HEK293 (cell line): ENCODE measurements around the gene PRSS16.

Experiments
- GLIS2 ChIP-seq: fragments of 450-650 bp; formaldehyde crosslinking; IDR thresholded peaks from 2 replicates; pipeline ENCODE4 v1.5.1; 2016; ENCODE audit warnings: missing biosample characterization, missing genetic modification characterization
- IKZF3 ChIP-seq: fragments of 450-650 bp; IDR thresholded peaks from 2 replicates; pipeline ENCODE4 v1.5.0; 2018; ENCODE audit warnings: missing biosample characterization, mild to moderate bottlenecking, missing genetic modification characterization, moderate library complexity
- KLF16 ChIP-seq: fragments of 450-650 bp; formaldehyde crosslinking; IDR thresholded peaks from 2 replicates; pipeline ENCODE4 v1.5.1; 2017; ENCODE audit warnings: missing biosample characterization, missing genetic modification characterization
- SCRT1 ChIP-seq: fragments of 450-650 bp; formaldehyde crosslinking; IDR thresholded peaks from 2 replicates; pipeline ENCODE4 v1.5.1; 2016; ENCODE audit warnings: missing biosample characterization, missing genetic modification characterization, borderline replicate concordance
- SCRT2 ChIP-seq: fragments of 450-650 bp; formaldehyde crosslinking; IDR thresholded peaks from 2 replicates; pipeline ENCODE4 v1.5.1; 2016; ENCODE audit warnings: missing biosample characterization, missing genetic modification characterization
- SP2 ChIP-seq: fragments of 450-650 bp; formaldehyde crosslinking; IDR thresholded peaks from 2 replicates; pipeline ENCODE4 v1.5.1; 2016; ENCODE audit warnings: missing biosample characterization, missing genetic modification characterization
- SP3 ChIP-seq: fragments of 450-650 bp; formaldehyde crosslinking; IDR thresholded peaks from 2 replicates; pipeline ENCODE4 v1.5.1; 2016; ENCODE audit warnings: missing biosample characterization, missing genetic modification characterization
- WT1 ChIP-seq: fragments of 450-650 bp; formaldehyde crosslinking; IDR thresholded peaks from 2 replicates; pipeline ENCODE4 v1.5.1; 2016; ENCODE audit warnings: missing biosample characterization, missing genetic modification characterization
- ZBTB20 ChIP-seq: fragments of 450-650 bp; formaldehyde crosslinking; IDR thresholded peaks from 2 replicates; pipeline ENCODE4 v1.5.1; 2016; ENCODE audit warnings: missing biosample characterization, missing genetic modification characterization
- ZBTB48 ChIP-seq: fragments of 450-650 bp; formaldehyde crosslinking; IDR thresholded peaks from 2 replicates; pipeline ENCODE4 v1.5.1; 2016; ENCODE audit warnings: missing biosample characterization, missing genetic modification characterization
- ZFHX2 ChIP-seq: fragments of 450-650 bp; formaldehyde crosslinking; conservative IDR thresholded peaks from 2 replicates; pipeline ENCODE4 v1.5.1; 2016; ENCODE audit warnings: missing biosample characterization, missing genetic modification characterization
- ZFP69B ChIP-seq: fragments of 450-650 bp; formaldehyde crosslinking; IDR thresholded peaks from 2 replicates; pipeline ENCODE4 v1.5.1; 2016; ENCODE audit warnings: missing biosample characterization, missing genetic modification characterization
- ZNF10 ChIP-seq: fragments of 450-650 bp; formaldehyde crosslinking; IDR thresholded peaks from 2 replicates; pipeline ENCODE4 v1.5.1; 2017; ENCODE audit warnings: missing biosample characterization, missing genetic modification characterization
- ZNF133 ChIP-seq: fragments of 450-650 bp; formaldehyde crosslinking; IDR thresholded peaks from 2 replicates; pipeline ENCODE4 v1.5.1; 2016; ENCODE audit warnings: missing biosample characterization, missing genetic modification characterization
- ZNF138 ChIP-seq: fragments of 450-650 bp; formaldehyde crosslinking; IDR thresholded peaks from 2 replicates; pipeline ENCODE4 v1.5.1; 2016; ENCODE audit warnings: missing biosample characterization, missing genetic modification characterization, borderline replicate concordance
- ZNF155 ChIP-seq: fragments of 450-650 bp; formaldehyde crosslinking; IDR thresholded peaks from 2 replicates; pipeline ENCODE4 v1.5.1; 2016; ENCODE audit warnings: missing biosample characterization, missing genetic modification characterization
- ZNF24 ChIP-seq: fragments of 450-650 bp; formaldehyde crosslinking; IDR thresholded peaks from 2 replicates; pipeline ENCODE4 v1.5.1; 2016; ENCODE audit warnings: missing biosample characterization, missing genetic modification characterization
- ZNF335 ChIP-seq: fragments of 450-650 bp; formaldehyde crosslinking; conservative IDR thresholded peaks from 2 replicates; pipeline ENCODE4 v1.5.1; 2016; ENCODE audit warnings: missing biosample characterization, missing genetic modification characterization
- ZNF558 ChIP-seq: fragments of 450-650 bp; formaldehyde crosslinking; IDR thresholded peaks from 2 replicates; pipeline ENCODE4 v1.5.1; 2016; ENCODE audit warnings: missing biosample characterization, missing genetic modification characterization
- ZNF561 ChIP-seq: fragments of 450-650 bp; IDR thresholded peaks from 2 replicates; pipeline ENCODE4 v1.5.1; 2018; ENCODE audit warnings: missing biosample characterization, missing genetic modification characterization, borderline replicate concordance
- ZNF571 ChIP-seq: fragments of 450-650 bp; formaldehyde crosslinking; IDR thresholded peaks from 2 replicates; pipeline ENCODE4 v1.5.0; 2017; ENCODE audit warnings: missing biosample characterization, missing genetic modification characterization
- ZNF621 ChIP-seq: fragments of 450-650 bp; formaldehyde crosslinking; IDR thresholded peaks from 2 replicates; pipeline ENCODE4 v1.5.1; 2017; ENCODE audit warnings: missing biosample characterization, missing genetic modification characterization
- ZNF654 ChIP-seq: fragments of 450-650 bp; formaldehyde crosslinking; IDR thresholded peaks from 2 replicates; pipeline ENCODE4 v1.5.1; 2016; ENCODE audit warnings: low read depth, missing biosample characterization, missing genetic modification characterization
- TF ChIP-seq, protein P1 (sequence below): fragments of 450-650 bp; formaldehyde crosslinking; IDR thresholded peaks from 2 replicates; pipeline ENCODE4 v1.5.1; 2016; ENCODE audit warnings: missing biosample characterization, missing genetic modification characterization
- TF ChIP-seq, protein P2 (sequence below): fragments of 450-650 bp; formaldehyde crosslinking; IDR thresholded peaks from 2 replicates; pipeline ENCODE4 v1.5.1; 2017; ENCODE audit warnings: missing biosample characterization, missing genetic modification characterization
- TF ChIP-seq, protein P3 (sequence below): fragments of 450-650 bp; formaldehyde crosslinking; IDR thresholded peaks from 2 replicates; pipeline ENCODE4 v1.5.1; 2016; ENCODE audit warnings: missing biosample characterization, missing genetic modification characterization
- TF ChIP-seq, protein P4 (sequence below): fragments of 450-650 bp; IDR thresholded peaks from 2 replicates; pipeline ENCODE4 v1.5.1; 2018; ENCODE audit warnings: missing biosample characterization, missing genetic modification characterization
- TF ChIP-seq, protein P5 (sequence below): fragments of 450-650 bp; formaldehyde crosslinking; IDR thresholded peaks from 2 replicates; pipeline ENCODE4 v1.5.1; 2016; ENCODE audit warnings: missing biosample characterization, missing genetic modification characterization, low read depth

PRSS16 gene

DNA sequence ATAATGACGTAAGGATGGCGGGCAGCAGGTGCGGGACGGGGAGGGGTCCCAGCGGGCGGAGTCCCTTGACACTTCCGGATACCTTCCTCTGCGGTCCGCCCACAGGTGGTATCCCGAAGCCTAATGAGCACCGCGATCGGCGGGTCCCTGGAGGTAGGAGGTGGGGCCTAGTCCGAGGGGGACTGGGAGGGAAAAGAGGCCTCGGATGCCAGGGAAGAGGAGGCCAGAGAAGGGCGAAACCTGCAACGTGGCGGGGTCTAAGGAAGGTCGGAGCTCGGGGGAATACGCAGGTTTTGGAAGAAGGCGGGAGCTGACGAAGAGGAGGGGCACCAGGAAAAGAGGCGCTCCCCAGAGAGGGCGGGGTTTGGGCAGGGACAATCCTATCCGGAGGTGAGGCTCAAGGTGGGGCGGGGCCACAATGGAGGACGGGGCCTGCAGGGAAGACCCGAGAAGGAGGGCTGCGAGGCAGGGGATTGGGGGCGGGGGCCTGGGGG lies 3.7 kb downstream of the PRSS16 start (continued):
- TF ChIP-seq, protein P1, sequence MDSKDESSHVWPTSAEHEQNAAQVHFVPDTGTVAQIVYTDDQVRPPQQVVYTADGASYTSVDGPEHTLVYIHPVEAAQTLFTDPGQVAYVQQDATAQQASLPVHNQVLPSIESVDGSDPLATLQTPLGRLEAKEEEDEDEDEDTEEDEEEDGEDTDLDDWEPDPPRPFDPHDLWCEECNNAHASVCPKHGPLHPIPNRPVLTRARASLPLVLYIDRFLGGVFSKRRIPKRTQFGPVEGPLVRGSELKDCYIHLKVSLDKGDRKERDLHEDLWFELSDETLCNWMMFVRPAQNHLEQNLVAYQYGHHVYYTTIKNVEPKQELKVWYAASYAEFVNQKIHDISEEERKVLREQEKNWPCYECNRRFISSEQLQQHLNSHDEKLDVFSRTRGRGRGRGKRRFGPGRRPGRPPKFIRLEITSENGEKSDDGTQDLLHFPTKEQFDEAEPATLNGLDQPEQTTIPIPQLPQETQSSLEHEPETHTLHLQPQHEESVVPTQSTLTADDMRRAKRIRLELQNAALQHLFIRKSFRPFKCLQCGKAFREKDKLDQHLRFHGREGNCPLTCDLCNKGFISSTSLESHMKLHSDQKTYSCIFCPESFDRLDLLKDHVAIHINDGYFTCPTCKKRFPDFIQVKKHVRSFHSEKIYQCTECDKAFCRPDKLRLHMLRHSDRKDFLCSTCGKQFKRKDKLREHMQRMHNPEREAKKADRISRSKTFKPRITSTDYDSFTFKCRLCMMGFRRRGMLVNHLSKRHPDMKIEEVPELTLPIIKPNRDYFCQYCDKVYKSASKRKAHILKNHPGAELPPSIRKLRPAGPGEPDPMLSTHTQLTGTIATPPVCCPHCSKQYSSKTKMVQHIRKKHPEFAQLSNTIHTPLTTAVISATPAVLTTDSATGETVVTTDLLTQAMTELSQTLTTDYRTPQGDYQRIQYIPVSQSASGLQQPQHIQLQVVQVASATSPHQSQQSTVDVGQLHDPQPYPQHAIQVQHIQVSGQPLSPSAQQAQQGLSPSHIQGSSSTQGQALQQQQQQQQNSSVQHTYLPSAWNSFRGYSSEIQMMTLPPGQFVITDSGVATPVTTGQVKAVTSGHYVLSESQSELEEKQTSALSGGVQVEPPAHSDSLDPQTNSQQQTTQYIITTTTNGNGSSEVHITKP (tag by site-specific recombination): peak; percentile 50
- TF ChIP-seq IKZF3 (peak; percentile 95), SP3 (tag by site-specific recombination) (peak; percentile 95), ZNF155 (tag by site-specific recombination) (no peak), ZNF24 (tag by site-specific recombination) (0 out of 2 replicates have a peak, but pooled peaks have one; percentile 42), SCRT1 (peak; percentile 99), KLF16 (no peak), ZNF10 (tag by site-specific recombination) (peak; percentile 93), ZNF621 (no peak), ZFP69B (peak; percentile 59), ZNF335 (tag by site-specific recombination) (peak; percentile 79), SCRT2 (tag by site-specific recombination) (peak; percentile 99), ZBTB20 (tag by site-specific recombination) (peak; percentile 70; the same call in 1 of the 2 replicates), ZNF561 (peak; percentile 75; the same call in 1 of the 2 replicates), GLIS2 (tag by site-specific recombination) (peak; percentile 90), ZFHX2 (tag by site-specific recombination) (peak; percentile 81), ZNF558 (tag by site-specific recombination) (no peak), ZNF571 (tag by site-specific recombination) (no peak), WT1 (tag by site-specific recombination) (peak; percentile 55), ZBTB48 (tag by site-specific recombination) (peak; percentile 75), ZNF138 (no peak), SP2 (tag by site-specific recombination) (peak; percentile 89), ZNF654 (tag by site-specific recombination) (no peak), ZNF133 (tag by site-specific recombination) (no peak)
- TF ChIP-seq, protein P2, sequence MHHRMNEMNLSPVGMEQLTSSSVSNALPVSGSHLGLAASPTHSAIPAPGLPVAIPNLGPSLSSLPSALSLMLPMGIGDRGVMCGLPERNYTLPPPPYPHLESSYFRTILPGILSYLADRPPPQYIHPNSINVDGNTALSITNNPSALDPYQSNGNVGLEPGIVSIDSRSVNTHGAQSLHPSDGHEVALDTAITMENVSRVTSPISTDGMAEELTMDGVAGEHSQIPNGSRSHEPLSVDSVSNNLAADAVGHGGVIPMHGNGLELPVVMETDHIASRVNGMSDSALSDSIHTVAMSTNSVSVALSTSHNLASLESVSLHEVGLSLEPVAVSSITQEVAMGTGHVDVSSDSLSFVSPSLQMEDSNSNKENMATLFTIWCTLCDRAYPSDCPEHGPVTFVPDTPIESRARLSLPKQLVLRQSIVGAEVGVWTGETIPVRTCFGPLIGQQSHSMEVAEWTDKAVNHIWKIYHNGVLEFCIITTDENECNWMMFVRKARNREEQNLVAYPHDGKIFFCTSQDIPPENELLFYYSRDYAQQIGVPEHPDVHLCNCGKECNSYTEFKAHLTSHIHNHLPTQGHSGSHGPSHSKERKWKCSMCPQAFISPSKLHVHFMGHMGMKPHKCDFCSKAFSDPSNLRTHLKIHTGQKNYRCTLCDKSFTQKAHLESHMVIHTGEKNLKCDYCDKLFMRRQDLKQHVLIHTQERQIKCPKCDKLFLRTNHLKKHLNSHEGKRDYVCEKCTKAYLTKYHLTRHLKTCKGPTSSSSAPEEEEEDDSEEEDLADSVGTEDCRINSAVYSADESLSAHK (tag by site-specific recombination): peak; percentile 81
- TF ChIP-seq, protein P3, sequence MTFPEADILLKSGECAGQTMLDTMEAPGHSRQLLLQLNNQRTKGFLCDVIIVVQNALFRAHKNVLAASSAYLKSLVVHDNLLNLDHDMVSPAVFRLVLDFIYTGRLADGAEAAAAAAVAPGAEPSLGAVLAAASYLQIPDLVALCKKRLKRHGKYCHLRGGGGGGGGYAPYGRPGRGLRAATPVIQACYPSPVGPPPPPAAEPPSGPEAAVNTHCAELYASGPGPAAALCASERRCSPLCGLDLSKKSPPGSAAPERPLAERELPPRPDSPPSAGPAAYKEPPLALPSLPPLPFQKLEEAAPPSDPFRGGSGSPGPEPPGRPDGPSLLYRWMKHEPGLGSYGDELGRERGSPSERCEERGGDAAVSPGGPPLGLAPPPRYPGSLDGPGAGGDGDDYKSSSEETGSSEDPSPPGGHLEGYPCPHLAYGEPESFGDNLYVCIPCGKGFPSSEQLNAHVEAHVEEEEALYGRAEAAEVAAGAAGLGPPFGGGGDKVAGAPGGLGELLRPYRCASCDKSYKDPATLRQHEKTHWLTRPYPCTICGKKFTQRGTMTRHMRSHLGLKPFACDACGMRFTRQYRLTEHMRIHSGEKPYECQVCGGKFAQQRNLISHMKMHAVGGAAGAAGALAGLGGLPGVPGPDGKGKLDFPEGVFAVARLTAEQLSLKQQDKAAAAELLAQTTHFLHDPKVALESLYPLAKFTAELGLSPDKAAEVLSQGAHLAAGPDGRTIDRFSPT (tag by site-specific recombination): peak; percentile 85
- TF ChIP-seq, protein P4, sequence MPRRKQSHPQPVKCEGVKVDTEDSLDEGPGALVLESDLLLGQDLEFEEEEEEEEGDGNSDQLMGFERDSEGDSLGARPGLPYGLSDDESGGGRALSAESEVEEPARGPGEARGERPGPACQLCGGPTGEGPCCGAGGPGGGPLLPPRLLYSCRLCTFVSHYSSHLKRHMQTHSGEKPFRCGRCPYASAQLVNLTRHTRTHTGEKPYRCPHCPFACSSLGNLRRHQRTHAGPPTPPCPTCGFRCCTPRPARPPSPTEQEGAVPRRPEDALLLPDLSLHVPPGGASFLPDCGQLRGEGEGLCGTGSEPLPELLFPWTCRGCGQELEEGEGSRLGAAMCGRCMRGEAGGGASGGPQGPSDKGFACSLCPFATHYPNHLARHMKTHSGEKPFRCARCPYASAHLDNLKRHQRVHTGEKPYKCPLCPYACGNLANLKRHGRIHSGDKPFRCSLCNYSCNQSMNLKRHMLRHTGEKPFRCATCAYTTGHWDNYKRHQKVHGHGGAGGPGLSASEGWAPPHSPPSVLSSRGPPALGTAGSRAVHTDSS (tag by site-specific recombination): peak; percentile 85
- TF ChIP-seq, protein P5, sequence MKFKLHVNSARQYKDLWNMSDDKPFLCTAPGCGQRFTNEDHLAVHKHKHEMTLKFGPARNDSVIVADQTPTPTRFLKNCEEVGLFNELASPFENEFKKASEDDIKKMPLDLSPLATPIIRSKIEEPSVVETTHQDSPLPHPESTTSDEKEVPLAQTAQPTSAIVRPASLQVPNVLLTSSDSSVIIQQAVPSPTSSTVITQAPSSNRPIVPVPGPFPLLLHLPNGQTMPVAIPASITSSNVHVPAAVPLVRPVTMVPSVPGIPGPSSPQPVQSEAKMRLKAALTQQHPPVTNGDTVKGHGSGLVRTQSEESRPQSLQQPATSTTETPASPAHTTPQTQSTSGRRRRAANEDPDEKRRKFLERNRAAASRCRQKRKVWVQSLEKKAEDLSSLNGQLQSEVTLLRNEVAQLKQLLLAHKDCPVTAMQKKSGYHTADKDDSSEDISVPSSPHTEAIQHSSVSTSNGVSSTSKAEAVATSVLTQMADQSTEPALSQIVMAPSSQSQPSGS: peak; percentile 95
